IMR-90 (cell line): ENCODE data around the gene CCDC146.
"Not testable (repeated sequence)": the region's sequence is repeated elsewhere in the genome, so short reads cannot be mapped to it uniquely, and the experiment has no call there.

Experiments used
- BHLHE40 ChIP-seq: fragments of 150-350 bp; IDR thresholded peaks from 2 replicates; pipeline ENCODE4 v1.6.1; 2016; ENCODE audit warnings: mild to moderate bottlenecking, low read depth, low read length
- CEBPB ChIP-seq: IDR thresholded peaks from 2 replicates; pipeline ENCODE4 v1.6.1; 2012; ENCODE audit warnings: low read depth, low read length, improper control_type of control experiment
- FOS ChIP-seq: fragments of 150-350 bp; IDR thresholded peaks from 2 replicates; pipeline ENCODE4 v1.6.1; 2016; ENCODE audit warnings: low read depth, low read length
- MAFK ChIP-seq: IDR thresholded peaks from 2 replicates; pipeline ENCODE4 v1.6.1; 2012; ENCODE audit warnings: low read depth, low read length, improper control_type of control experiment
- MXI1 ChIP-seq: IDR thresholded peaks from 2 replicates; pipeline ENCODE4 v1.6.1; 2012; ENCODE audit warnings: low read depth, mild to moderate bottlenecking, low read length, moderate library complexity, borderline replicate concordance
- POLR2A ChIP-seq: IDR thresholded peaks from 2 replicates; pipeline ENCODE4 v1.6.1; 2012; ENCODE audit warnings: mild to moderate bottlenecking, low read depth, low read length
- RAD21 ChIP-seq: IDR thresholded peaks from 2 replicates; pipeline ENCODE4 v1.6.1; 2012; ENCODE audit warnings: low read length, improper control_type of control experiment
- RCOR1 ChIP-seq: IDR thresholded peaks from 2 replicates; pipeline ENCODE4 v1.6.1; 2012; ENCODE audit warnings: mild to moderate bottlenecking, low read length, improper control_type of control experiment; ENCODE audit not compliant: insufficient replicate concordance
- RFX5 ChIP-seq: IDR thresholded peaks from 2 replicates; pipeline ENCODE4 v1.8.0; 2012; ENCODE audit warnings: low read depth, mild to moderate bottlenecking, low read length, moderate library complexity
- SMC3 ChIP-seq: fragments of 150-350 bp; IDR thresholded peaks from 2 replicates; pipeline ENCODE4 v1.6.1; 2016; ENCODE audit warnings: low read depth, mild to moderate bottlenecking, antibody characterized with exemption, low read length, moderate library complexity
- USF2 ChIP-seq: fragments of 150-350 bp; IDR thresholded peaks from 2 replicates; pipeline ENCODE4 v1.6.1; 2017; ENCODE audit warnings: mild to moderate bottlenecking, antibody characterized with exemption, low read length, low read depth
- TF ChIP-seq, protein P1 (sequence below): conservative IDR thresholded peaks from 2 replicates; pipeline ENCODE4 v1.5.1; 2012; ENCODE audit warnings: mild to moderate bottlenecking, low read depth, low read length, improper control_type of control experiment

DNA sequence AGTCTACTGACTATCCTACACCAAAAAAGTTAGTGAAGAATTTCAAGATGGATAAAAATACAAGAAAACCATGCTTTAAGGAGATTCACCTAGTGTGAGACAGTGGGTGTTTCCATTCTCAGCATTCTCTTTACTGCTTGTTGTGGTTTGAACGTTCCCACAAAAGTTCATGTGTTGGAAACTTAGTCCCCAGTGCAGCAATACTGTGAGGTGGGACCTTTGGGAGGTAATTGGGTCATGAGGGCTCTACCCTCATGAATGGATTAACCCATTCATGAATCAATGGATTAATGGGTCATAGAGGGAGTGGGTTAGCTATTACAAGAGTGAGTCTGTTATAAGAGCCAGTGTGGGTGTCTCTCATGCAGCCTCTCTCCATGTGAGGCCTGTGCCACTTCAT, 21.2 kb upstream of the CCDC146 start:
- TF ChIP-seq USF2, SMC3, CEBPB, RAD21, MXI1, FOS, POLR2A, BHLHE40, MAFK, RCOR1, RFX5: not testable (repeated sequence)
- TF ChIP-seq, protein P1, sequence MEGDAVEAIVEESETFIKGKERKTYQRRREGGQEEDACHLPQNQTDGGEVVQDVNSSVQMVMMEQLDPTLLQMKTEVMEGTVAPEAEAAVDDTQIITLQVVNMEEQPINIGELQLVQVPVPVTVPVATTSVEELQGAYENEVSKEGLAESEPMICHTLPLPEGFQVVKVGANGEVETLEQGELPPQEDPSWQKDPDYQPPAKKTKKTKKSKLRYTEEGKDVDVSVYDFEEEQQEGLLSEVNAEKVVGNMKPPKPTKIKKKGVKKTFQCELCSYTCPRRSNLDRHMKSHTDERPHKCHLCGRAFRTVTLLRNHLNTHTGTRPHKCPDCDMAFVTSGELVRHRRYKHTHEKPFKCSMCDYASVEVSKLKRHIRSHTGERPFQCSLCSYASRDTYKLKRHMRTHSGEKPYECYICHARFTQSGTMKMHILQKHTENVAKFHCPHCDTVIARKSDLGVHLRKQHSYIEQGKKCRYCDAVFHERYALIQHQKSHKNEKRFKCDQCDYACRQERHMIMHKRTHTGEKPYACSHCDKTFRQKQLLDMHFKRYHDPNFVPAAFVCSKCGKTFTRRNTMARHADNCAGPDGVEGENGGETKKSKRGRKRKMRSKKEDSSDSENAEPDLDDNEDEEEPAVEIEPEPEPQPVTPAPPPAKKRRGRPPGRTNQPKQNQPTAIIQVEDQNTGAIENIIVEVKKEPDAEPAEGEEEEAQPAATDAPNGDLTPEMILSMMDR = not testable (repeated sequence)
